SW480 (cell line): ENCODE measurements around the gene ZNFX1.
"Not testable (repeated sequence)": the region's sequence is repeated elsewhere in the genome, so short reads cannot be mapped to it uniquely, and the experiment has no call there.

ENCODE experiments used
- DNase-seq: peaks from one replicate; pipeline ENCODE4 v3.0.0-alpha.2; 2016; ENCODE audit warnings: low spot score

Gene ZNFX1

GRCh38 chr20:49278036-49278817 lies at the start of gene ZNFX1:
Gene ZNFX1, minus strand, starts transcription at chr20:49278057. Its CDS starts 2,218 bp downstream, at chr20:49275839.
- DNase-seq = peak; percentile 99

DNA sequence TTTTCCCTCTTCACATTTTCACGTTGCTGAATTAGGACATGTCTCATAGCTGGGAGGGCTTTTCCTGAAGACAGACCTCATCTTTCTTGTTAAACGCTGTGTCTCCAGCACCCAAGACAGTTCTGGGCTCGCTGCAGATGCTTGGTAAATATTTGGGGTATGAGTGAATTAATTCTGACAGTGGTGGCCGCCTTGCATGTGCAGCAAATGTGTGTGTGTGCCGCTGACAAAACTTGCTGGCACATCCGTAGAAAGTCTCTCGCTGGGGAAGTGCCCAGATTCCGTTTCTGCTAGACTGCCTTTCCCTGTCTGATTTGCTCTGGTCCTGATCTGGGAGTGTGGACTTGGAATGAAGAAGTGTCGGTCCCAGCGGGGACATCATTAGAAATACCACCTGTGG lies 48.2 kb upstream of the ZNFX1 start:
- no peak for DNase-seq

DNA sequence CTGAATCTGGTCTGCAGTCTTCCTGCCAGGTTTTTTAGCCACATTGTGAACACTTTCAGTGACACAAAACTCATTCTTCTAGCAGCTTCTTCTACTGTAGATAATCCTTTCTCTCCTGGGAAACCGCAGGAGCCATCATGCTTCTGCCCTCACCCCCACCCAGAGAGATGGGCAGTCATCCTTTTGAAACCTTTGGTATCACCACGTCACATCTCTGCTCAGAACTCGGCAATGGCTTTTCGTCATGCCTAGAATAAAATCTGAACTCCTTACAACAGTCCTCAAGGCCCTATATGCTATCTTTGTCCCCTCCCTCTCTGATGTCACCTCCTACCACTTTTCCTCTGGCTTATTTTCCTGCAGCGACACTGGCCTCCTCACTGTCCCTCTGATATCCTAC lies 46.4 kb upstream of the ZNFX1 start:
- no peak for DNase-seq

DNA sequence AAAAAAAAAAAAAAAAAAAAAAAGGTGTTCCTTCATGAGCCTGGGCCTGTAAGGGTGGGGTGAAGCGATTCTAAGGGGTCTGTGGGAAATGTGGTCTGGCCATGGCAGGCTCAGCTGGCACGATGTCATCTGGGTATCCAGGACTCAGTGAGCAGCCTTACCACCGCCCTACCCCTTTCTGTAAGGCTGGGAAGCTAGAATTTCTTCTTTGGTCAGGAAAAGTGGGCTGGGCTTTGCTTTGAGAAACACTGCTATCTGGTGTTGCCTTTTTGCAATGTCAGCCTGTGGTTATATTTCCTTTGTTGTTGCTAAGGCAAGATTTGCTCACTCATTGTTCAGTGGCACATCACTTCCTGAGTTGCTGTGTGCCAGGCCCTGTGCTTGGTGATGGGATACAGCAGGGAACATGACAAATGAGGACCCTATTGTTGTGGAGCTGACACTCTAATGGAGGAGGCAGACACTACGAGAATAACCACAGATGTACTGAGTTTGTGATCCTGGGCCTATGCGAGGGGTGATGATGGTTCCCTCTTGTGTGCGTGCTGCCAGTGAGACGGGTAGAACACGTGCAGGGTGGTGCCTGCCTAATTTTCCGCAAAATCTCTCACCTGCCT lies 45.9 kb upstream of the ZNFX1 start:
- DNase-seq = peak; percentile 80

DNA sequence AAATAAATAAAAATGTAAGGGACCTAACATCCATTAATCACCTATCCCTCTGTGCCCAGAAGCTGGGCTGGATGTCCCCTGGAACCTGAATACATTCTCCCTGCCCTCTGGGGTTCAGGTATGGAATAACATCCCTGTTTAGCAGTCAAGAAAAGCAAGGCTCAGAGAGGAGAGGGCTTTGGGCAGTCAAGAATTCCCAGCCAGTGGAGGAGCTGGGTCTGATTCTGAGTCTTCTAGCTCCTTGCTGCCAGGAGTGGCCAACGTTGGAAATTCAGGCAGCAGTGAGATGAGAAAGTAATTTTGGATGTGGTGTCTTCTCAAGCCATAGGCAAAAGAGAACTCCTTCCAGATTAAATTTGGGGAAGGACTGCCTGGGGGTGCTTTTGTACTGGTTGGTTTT lies 42.6 kb upstream of the ZNFX1 start:
- peak; percentile 73 for DNase-seq

- DNase-seq = no peak
These were observed 41.5 kb upstream of the ZNFX1 start for GRCh38 chr20:49319208-49319809.

DNA sequence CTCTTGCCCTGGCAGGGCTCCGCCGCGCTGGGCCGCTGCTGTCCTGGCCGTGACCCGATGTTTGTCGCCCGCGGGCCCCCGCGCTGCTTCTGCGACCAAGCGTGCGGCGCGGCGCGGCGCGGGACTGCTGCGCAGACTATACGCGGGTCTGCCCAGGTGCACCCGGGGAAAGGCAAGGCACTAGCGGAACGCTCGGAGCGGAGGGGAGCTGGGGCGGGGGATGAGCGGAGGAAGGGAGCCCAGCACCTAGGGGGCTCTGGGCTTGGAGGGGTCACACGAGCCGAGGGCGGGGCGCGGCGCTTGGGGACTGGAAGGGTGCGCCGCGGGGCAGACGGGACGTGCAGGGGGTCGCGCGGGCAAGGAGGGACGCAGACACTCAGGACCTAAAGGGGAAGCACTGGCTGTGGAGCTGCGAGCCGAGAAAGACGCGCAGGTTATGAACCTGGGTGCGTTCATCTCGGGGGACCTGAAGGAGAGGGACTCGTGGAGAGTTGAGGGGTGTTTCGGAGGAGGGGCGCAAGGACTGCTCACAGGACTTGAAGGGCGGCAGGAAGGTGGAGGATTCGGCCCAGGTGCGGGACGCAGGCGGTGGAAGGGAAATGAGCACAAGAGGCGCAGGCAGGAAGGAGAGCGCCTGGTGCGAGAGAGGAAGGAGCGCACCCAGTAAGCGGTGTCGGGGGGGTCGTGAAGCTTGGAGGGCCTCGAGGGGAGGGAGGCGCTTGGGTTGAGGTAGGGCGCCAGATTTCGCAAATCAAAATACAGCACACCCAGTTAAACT lies 40.8 kb upstream of the ZNFX1 start:
- no peak for DNase-seq

- no peak for DNase-seq
These were observed 40.2 kb upstream of the ZNFX1 start for GRCh38 chr20:49318091-49318429.

- no peak for DNase-seq
These were observed 38.8 kb upstream of the ZNFX1 start for GRCh38 chr20:49316704-49317103.

DNA sequence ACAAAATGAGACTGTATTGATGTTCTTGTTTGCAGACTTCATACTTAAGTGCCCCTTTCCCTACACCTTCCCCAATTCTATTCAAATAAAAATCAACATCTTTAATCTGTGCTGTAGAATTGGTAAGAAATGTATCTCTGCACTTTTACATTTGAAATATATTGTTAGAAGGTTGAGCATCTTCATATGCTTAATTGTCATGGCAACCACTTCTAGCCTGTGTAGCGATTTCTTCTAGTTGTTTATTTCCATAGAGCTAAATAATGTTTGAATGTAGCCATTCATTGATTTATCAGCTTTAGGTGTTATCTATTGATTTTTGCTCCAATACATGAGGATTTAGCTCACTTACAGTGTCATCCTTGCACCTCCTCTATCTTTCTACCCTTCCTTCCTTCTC lies 37.7 kb upstream of the ZNFX1 start:
- DNase-seq = no peak

GRCh38 chr20:49314052-49314451 lies 36.2 kb upstream of the ZNFX1 start:
- DNase-seq = not testable (repeated sequence)

DNA sequence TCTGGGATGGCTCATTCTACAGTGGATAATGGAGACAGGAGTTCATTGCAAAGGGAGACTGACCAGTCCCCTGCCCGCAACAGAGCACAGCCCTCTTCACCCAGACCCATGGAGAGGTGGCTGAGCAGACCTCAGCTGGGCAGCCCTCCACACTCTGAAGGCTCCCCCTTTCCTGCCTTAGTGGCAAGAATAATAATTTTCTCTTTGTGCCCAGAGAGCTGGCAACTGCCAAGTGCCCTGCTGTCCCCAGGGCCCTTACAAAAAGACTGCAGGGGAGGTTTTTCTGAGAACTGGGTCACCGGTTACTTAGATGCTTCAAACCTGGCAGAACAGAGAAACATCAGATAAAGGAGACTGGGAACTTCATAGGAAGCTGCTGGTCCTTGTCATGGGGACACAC lies 35.4 kb upstream of the ZNFX1 start:
- DNase-seq = no peak

GRCh38 chr20:49312661-49313060 lies 34.8 kb upstream of the ZNFX1 start:
- DNase-seq = no peak

GRCh38 chr20:49310705-49311104 lies 32.8 kb upstream of the ZNFX1 start:
- DNase-seq = no peak

DNA sequence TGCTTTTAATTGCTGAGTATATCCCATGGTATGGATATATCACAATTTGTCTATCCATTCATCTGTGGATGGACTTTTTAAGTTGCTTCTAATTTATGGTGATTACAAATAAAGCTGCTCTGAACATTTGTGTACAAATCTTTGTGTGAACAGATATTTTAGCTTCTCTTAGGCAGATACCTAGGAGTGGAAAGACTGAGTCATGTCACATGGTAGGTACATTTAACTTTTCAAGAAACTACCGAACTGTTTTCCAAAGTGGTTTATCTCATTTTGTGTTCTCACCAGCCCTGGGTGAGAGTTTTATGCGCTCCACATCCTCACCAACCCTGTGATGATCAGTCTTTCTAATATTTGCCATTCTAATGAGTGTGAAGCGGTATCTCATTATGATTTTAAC lies 31.0 kb upstream of the ZNFX1 start:
- DNase-seq = no peak

DNA sequence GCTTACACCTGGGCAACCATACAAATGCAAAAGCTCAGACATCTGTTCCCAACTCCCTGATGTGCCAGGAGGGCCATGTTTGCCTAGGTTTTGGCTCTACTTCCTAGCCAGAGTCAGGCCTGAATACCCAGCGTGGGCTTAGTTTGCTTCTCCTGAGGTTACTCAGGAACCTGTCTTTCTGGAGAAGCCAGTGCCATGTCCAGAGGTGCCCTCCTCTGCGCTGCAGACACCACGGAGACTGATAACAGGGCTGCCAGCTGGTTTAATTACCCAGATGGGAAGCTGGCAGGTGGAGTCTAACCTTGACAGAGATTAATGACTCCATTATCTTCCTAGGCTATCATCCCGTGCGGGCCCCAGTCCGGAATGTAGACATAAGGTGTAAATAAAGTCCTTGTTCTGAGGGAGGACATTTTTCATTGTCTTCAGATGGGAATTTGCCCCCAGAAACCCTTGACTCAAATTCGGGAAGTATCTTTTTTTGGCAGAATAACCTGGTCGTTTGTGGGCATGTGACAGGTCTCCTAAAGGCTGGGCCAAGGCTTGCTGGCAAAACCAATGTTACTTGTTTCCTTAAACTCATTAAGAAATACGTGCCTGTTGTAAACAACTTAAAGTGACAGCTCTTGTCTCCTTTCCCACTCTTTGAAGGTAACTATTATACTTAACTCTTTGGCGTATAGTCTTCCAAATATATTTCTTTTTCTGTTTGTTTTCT lies 29.2 kb upstream of the ZNFX1 start:
- DNase-seq = no peak

DNA sequence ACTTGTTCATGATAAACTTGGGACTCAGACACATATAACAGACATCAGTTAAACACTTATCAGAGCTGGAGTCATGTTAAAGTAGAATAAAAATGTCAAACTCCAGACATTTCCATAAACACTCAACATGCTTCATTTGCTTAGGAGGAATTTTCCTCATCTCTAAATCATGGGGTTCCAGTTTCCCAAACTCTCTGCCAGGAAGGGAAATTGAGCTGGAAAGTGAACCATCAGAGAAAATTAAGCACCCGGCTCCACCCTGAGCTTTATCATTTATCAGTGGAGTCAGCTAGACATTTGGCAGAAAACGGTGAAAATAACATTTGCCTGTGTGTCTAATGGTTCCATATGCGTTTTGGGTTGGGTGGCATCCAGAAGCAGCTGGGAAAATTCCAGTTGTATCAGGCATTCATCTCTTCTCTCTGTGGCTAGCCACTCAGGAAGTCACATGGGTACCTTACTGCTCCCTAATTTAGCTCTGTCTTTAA lies 25.3 kb upstream of the ZNFX1 start:
- DNase-seq = no peak

DNA sequence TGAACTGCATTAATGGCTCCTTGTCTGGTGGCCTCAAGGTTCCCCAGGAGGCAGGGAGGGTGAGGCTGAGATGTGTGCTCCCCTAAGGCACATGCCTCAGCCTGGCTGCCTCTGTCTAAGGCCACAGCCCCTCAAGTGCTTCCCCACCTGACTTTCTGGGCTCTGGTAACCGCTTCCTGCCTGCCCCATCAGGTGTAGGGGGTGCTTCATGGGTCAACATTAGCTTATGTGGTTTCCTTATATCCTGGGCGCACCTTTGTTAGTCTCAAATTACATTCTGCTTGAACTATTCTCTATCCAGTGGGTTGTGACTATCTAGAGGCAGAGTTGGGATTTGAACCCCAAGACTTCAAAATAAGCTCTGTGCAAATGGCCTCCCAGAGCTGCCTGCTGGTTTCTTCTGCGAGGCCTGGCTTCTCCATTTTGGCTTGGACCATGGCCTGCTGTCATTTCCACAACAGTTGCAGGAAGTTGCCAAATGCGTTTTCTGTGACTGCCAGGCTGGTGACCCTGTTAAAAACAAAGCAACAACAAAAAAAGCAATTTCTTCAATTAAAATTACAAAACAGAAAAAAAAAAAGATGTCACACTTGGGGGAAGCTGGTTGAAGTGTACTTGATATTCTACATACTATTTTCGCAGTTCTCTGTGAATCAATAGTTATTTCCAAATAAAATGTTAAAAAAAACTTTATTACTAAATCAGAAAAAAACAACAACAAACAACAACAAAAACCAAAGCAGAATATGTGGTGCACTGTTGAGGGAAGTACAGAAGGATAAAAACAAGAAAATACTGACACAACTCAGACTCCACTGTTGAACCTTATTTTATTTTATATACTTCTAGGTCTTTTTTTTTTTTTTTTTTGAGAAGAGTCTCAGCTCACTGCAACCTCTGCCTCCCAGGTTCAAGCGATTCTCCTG lies 20.0 kb upstream of the ZNFX1 start:
- no peak for DNase-seq

GRCh38 chr20:49294002-49294654 lies 16.3 kb upstream of the ZNFX1 start:
- not testable (repeated sequence) for DNase-seq

- DNase-seq = no peak
These were observed 15.3 kb upstream of the ZNFX1 start for GRCh38 chr20:49293122-49293521.
